Measurements from ENCODE around the gene VPS9D1. TPM values are rescaled to one million over a fixed set of nuclear protein-coding genes. Genes with fewer than 3 reads are reported as not detected.

The VPS9D1 gene
- total and polyA plus RNA-seq, 3 donors from 2014 or later, result 22.4 to 26.9 (median 25.0) TPM

- no peak for DNase-seq
- intact Hi-C loops (cut with DNase I; ENCODE audit: low total_unique reads), result no loop called here
- no peak overlapping the region for H3K4me3 ChIP-seq
- H3K36me3 ChIP-seq (ENCODE audit: low read depth, missing control alignments), result no peaks in the 10 kb centered on the region
- TF ChIP-seq POLR2A (IDR thresholded peaks at IDR 0.05) (no peak), CTCF (IDR thresholded peaks at IDR 0.05) (no peak)
- H3K9me3 ChIP-seq, result no peaks in the 10 kb centered on the region
- no peaks in the 10 kb centered on the region for H3K4me1 ChIP-seq
- H3K27me3 ChIP-seq, result no peaks in the 10 kb centered on the region
- H3K27ac ChIP-seq, result no peak overlapping the region
- 87% methylated on average over 17 of the region's 17 CpGs for WGBS, 2 donors
Measured at GRCh38 chr16:89761304-89761922, 40.7 kb upstream of the VPS9D1 start.

GRCh38 chr16:89759746-89760340, 39.1 kb upstream of the VPS9D1 start:
- Histone ChIP-seq H3K36me3 (ENCODE audit: low read depth, missing control alignments) (no peaks in the 10 kb centered on the region), H3K9me3 (no peaks in the 10 kb centered on the region), H3K4me1 (no peaks in the 10 kb centered on the region), H3K4me3 (no peak overlapping the region), H3K27me3 (no peaks in the 10 kb centered on the region), H3K27ac (no peak overlapping the region)
- no peak for DNase-seq
- WGBS, 2 donors, result 83 to 90% methylated on average over 21 to 26 of the region's 26 CpGs
- TF ChIP-seq POLR2A (IDR thresholded peaks at IDR 0.05), result no peak
- TF ChIP-seq CTCF (IDR thresholded peaks at IDR 0.05), result no peak
- intact Hi-C loops (cut with DNase I; ENCODE audit: low total_unique reads), result no loop called here

GRCh38 chr16:89749637-89750036, 28.9 kb upstream of the VPS9D1 start:
- TF ChIP-seq POLR2A (IDR thresholded peaks at IDR 0.05), result no peak
- no peak for TF ChIP-seq CTCF (IDR thresholded peaks at IDR 0.05)
- no peaks in the 10 kb centered on the region for H3K27me3 ChIP-seq
- H3K27ac ChIP-seq, result no peak overlapping the region
- peaks cover 5% of the 10 kb centered on the region for H3K4me1 ChIP-seq
- WGBS, 2 donors, result 76 to 79% methylated on average over 9 to 10 of the region's 10 CpGs
- intact Hi-C loops (cut with DNase I; ENCODE audit: low total_unique reads), result no loop called here
- H3K4me3 ChIP-seq, result no peak overlapping the region
- no peaks in the 10 kb centered on the region for H3K36me3 ChIP-seq (ENCODE audit: low read depth, missing control alignments)
- no peak for DNase-seq
- no peaks in the 10 kb centered on the region for H3K9me3 ChIP-seq

GRCh38 chr16:89748921-89749320, 28.2 kb upstream of the VPS9D1 start:
- Histone ChIP-seq H3K27me3 (no peaks in the 10 kb centered on the region), H3K4me1 (peaks cover 8% of the 10 kb centered on the region), H3K27ac (no peak overlapping the region), H3K4me3 (no peak overlapping the region), H3K9me3 (no peaks in the 10 kb centered on the region), H3K36me3 (ENCODE audit: low read depth, missing control alignments) (no peaks in the 10 kb centered on the region)
- intact Hi-C loops (cut with DNase I; ENCODE audit: low total_unique reads), result no loop called here
- no peak for DNase-seq
- TF ChIP-seq POLR2A (IDR thresholded peaks at IDR 0.05) (no peak), CTCF (IDR thresholded peaks at IDR 0.05) (no peak)
- WGBS, 2 donors, result 91 to 95% methylated on average over 11 of the region's 11 CpGs

- no peaks in the 10 kb centered on the region for H3K27me3 ChIP-seq
Measured at GRCh38 chr16:89748076-89748475, 27.4 kb upstream of the VPS9D1 start.

More at GRCh38 chr16:89748076-89748475, 27.4 kb upstream of the VPS9D1 start:
- DNase-seq, result no peak
- intact Hi-C loops (cut with DNase I; ENCODE audit: low total_unique reads), result no loop called here
- no peak overlapping the region for H3K4me3 ChIP-seq
- no peaks in the 10 kb centered on the region for H3K36me3 ChIP-seq (ENCODE audit: low read depth, missing control alignments)
- TF ChIP-seq POLR2A (IDR thresholded peaks at IDR 0.05) (no peak), CTCF (IDR thresholded peaks at IDR 0.05) (no peak)
- 91 to 94% methylated on average over 9 of the region's 9 CpGs for WGBS, 2 donors
- no peak overlapping the region for H3K27ac ChIP-seq
- H3K9me3 ChIP-seq, result no peaks in the 10 kb centered on the region
- H3K4me1 ChIP-seq, result peaks cover 13% of the 10 kb centered on the region
